GM23248 (cell line): ENCODE results near the gene SEBOX.

Source experiments
- EZH2 ChIP-seq: fragments of 200-600 bp; sonication (generic); IDR thresholded peaks from 2 replicates; pipeline ENCODE4 v1.6.1; 2018; ENCODE audit warnings: antibody characterized with exemption, mild to moderate bottlenecking; ENCODE audit not compliant: insufficient read depth, poor library complexity, severe bottlenecking
- EZH2phosphoT487 ChIP-seq: fragments of 200-600 bp; sonication (generic); IDR thresholded peaks from 2 replicates; pipeline ENCODE4 v1.6.1; 2018; ENCODE audit warnings: antibody characterized with exemption, moderate library complexity, mild to moderate bottlenecking, low read depth; ENCODE audit not compliant: insufficient read depth

DNA sequence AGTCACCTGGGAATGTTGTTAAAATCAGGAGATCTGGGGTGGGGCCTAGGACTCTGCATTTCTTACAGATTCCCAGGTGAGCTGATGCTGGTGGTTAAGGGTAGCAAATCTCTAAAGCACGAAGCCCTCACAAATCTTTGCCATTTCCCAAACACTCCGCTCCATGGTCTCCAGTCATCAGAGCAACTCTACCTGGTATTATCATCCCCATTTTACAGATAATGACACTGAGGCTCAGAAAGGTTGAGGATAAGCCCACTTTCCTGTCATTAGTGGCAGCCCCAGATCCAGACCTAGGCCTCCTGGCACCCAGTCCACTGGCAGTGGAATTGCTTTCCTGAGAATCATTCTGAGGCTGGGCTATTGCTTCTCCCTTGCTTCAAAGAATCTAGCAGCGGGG lies 32.3 kb upstream of the SEBOX start:
- no peak for TF ChIP-seq EZH2
- no peak for TF ChIP-seq EZH2phosphoT487
